Measurements from ENCODE around the gene SPAG5.

The SPAG5 gene

DNA sequence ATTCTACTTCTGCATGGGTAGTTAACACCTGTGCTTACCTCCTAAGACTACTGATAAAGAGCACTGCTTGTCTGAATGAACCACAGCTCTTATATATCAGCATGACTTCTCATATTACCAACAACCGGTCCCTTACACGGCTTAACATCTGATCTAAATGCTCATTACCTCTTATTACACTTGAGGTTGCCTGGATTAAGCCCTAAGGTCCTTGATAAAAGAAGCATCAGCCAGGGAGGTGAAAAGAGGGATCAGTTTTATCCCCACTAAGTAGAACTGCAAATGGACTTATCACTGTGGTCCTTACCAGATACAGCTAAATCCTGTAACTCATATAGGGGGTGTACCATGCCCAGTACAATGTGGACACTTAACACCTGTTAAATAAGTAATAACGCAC lies 23.4 kb upstream of the SPAG5 start:
- POLR2A ChIA-PET = no interaction called here
- TF ChIP-seq NFRKB (IDR thresholded peaks at IDR 0.05) (no peak), FOXA1 (IDR thresholded peaks at IDR 0.05) (no peak), SP1 (IDR thresholded peaks at IDR 0.05) (no peak), ARNT (IDR thresholded peaks at IDR 0.05) (no peak), FOXK2 (IDR thresholded peaks at IDR 0.05) (no peak), HDGF (IDR thresholded peaks at IDR 0.05; ENCODE audit: borderline replicate concordance) (no peak), BHLHE40 (IDR thresholded peaks at IDR 0.05; ENCODE audit: borderline replicate concordance) (no peak), ZNF384 (IDR thresholded peaks at IDR 0.05) (no peak), L3MBTL2 (conservative IDR thresholded peaks at IDR 0.05) (no peak), LEF1 (IDR thresholded peaks at IDR 0.05; ENCODE audit: borderline replicate concordance) (no peak), ELF4 (IDR thresholded peaks at IDR 0.05) (no peak), CTBP1 (IDR thresholded peaks at IDR 0.05; ENCODE audit: borderline replicate concordance) (no peak), FOXM1 (IDR thresholded peaks at IDR 0.05; ENCODE audit: borderline replicate concordance) (no peak), TARDBP (IDR thresholded peaks at IDR 0.05) (no peak), SUZ12 (IDR thresholded peaks at IDR 0.05) (no peak)
- TF ChIP-seq, protein P1, sequence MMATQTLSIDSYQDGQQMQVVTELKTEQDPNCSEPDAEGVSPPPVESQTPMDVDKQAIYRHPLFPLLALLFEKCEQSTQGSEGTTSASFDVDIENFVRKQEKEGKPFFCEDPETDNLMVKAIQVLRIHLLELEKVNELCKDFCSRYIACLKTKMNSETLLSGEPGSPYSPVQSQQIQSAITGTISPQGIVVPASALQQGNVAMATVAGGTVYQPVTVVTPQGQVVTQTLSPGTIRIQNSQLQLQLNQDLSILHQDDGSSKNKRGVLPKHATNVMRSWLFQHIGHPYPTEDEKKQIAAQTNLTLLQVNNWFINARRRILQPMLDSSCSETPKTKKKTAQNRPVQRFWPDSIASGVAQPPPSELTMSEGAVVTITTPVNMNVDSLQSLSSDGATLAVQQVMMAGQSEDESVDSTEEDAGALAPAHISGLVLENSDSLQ (IDR thresholded peaks at IDR 0.05) = no peak
- DNase-seq (ENCODE audit: extremely low spot score) = no peak
- CTCF ChIA-PET = no interaction called here

DNA sequence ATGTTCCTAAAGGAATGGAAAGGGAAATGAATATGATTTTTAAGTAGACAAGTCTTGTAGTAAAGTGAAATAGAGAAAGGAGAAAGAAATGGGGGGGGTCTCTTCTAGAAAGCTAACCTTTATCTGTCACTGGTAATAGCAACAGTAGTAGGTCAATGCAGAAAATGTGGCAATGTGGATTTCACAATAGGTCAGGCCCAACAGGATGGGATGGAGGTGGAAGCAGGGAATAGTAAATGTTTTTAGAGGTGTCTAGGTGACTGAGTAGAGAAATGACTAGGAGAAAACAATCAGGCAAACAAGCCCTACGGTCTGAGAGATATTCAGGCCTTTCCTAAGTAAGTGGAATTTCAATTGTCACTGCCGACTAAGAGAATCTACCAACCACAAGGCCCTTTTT lies 21.2 kb upstream of the SPAG5 start:
- TF ChIP-seq, protein P1 (IDR thresholded peaks at IDR 0.05) = no peak
- POLR2A ChIA-PET = no interaction called here
- CTCF ChIA-PET = interaction anchor here (0.6 to 1.0 kb wide), 3 partner anchors 9 to 68 kb away, joined by 3 read pairs; no protein-coding TSS in a partner anchor
- no peak for DNase-seq (ENCODE audit: extremely low spot score)

DNA sequence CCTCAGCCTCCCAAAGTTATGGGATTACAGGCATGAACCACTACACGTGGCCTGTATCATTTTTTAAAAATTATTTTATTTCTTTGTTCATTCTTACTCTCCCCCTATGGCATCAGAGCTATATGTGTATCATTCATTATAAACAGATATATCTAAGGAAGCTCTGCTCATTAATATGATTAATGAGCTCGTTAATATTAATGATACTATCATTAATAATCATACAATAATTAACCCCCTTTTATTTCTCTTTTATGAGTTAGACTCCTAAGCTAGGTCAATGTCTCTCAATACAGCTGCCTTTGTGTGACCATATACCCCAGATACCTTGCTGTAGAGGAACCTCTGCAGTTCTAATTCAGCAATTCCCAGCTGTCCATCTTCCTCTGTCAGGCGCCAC lies 19.6 kb upstream of the SPAG5 start:
- no peak for TF ChIP-seq HDGF (IDR thresholded peaks at IDR 0.05; ENCODE audit: borderline replicate concordance)
- TF ChIP-seq FOXA1 (IDR thresholded peaks at IDR 0.05) = no peak
- POLR2A ChIA-PET = no interaction called here
- CTCF ChIA-PET = interaction anchor here (0.6 to 1.6 kb wide), 3 partner anchors 25 to 153 kb away, joined by 3 to 5 read pairs (median 3); no protein-coding TSS in a partner anchor
- DNase-seq (ENCODE audit: extremely low spot score) = no peak

DNA sequence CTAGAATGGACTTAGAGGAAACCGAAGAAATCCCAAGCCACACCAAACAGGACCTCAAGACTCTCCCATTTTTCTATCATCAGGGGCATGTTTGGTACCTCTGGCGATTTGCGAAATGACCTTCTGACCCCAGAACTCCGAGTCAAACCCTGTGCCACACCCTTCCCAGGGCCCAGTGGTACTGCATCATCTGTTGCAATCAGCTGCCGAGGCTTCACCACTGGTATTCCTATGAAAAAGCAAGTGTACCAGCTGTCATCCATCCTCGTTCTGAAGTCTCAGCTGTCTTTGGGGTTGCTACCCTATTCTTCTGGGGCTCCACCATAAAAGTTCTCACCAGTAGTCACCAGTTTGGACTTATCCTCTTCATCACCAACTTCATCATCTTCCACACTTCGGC lies 17.5 kb upstream of the SPAG5 start:
- no peak for TF ChIP-seq CTBP1 (IDR thresholded peaks at IDR 0.05; ENCODE audit: borderline replicate concordance)
- DNase-seq (ENCODE audit: extremely low spot score) = no peak
- POLR2A ChIA-PET = interaction anchor here (0.9 kb wide), 1 partner anchor 131 kb away, joined by 3 read pairs; no protein-coding TSS in a partner anchor
- CTCF ChIA-PET = interaction anchor here (1.0 to 1.1 kb wide), 2 partner anchors 31 to 391 kb away, joined by 3 to 4 read pairs; no protein-coding TSS in a partner anchor

DNA sequence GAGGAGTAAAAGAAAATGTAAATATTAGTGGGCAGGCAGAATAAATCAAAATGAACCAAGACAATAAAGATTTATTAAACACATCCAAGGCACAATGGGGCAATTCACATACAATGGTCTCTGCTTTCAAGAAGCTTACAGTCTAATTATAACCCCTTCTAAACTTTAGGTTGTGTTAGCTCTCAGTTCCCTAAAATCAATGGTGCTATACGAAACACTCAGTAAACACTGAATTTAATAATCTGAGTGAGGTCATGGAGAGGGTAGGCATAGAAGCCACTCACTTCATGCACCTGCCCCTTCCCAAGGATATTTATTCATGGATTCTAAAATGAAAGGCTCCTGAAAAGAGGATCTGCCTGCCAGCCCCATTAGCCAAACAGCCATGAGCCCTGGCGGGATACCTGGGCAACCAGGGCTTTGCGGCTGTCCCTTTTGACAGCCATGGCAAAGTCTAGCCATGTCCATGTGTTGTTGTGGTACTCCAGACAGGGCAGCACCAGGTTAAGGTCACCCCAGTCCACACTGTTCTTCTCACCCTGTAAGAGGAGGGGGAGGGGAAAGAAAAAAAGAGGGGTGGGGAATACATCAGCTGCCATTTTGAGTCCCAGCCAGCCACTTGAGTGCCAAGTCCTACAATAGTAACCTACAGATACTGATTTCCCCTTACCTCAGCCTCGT lies 16.6 kb upstream of the SPAG5 start:
- POLR2A ChIA-PET = interaction anchor here (0.9 kb wide), 2 partner anchors 10 to 130 kb away, joined by 3 read pairs; no protein-coding TSS in a partner anchor
- DNase-seq (ENCODE audit: extremely low spot score) = no peak
- TF ChIP-seq CTBP1 (IDR thresholded peaks at IDR 0.05; ENCODE audit: borderline replicate concordance) = no peak
- no peak for TF ChIP-seq SUZ12 (IDR thresholded peaks at IDR 0.05)
- no peak for TF ChIP-seq LEF1 (IDR thresholded peaks at IDR 0.05; ENCODE audit: borderline replicate concordance)
- TF ChIP-seq L3MBTL2 (conservative IDR thresholded peaks at IDR 0.05) = no peak
- TF ChIP-seq, protein P1 (IDR thresholded peaks at IDR 0.05) = no peak
- no peak for TF ChIP-seq SP1 (IDR thresholded peaks at IDR 0.05)
- TF ChIP-seq FOXA1 (IDR thresholded peaks at IDR 0.05) = no peak
- TF ChIP-seq FOXM1 (IDR thresholded peaks at IDR 0.05; ENCODE audit: borderline replicate concordance) = no peak
- TF ChIP-seq BHLHE40 (IDR thresholded peaks at IDR 0.05; ENCODE audit: borderline replicate concordance) = no peak
- no peak for TF ChIP-seq HDGF (IDR thresholded peaks at IDR 0.05; ENCODE audit: borderline replicate concordance)
- TF ChIP-seq ELF4 (IDR thresholded peaks at IDR 0.05) = no peak
- no peak for TF ChIP-seq FOXK2 (IDR thresholded peaks at IDR 0.05)
- TF ChIP-seq NFRKB (IDR thresholded peaks at IDR 0.05) = no peak
- no peak for TF ChIP-seq ZNF384 (IDR thresholded peaks at IDR 0.05)
- TF ChIP-seq TARDBP (IDR thresholded peaks at IDR 0.05) = no peak
- CTCF ChIA-PET = interaction anchor here (1.1 kb wide), 1 partner anchor 32 kb away, joined by 4 read pairs; no protein-coding TSS in a partner anchor

DNA sequence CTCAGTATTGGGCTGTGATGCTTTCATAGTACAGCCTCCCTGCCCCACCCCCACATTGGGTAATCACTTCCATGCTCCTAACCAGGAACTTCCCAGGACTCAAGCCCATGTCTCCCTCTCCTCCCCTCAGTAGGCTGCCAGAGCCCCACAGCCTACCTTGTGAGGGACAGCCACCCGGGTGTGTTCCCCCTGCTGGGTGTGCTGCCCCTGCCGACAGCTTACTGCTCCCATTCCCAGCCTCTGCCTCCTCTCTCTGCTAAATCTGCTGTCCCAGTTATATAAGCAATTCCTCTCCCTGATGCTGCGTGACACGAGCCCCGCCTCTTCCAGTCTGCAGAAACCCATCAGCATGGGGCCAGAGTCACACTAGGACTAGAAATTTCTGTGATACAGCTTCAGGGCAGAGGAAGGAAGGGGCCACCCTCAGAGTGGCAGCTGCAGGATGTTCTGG lies 15.1 kb upstream of the SPAG5 start, which contains the start of gene RSKR:
Gene RSKR, minus strand, starts transcription at position 255 of the 451 bp plus-strand sequence. Its CDS starts 24 bp downstream, at position 231.
- ChIA-PET POLR2A (interaction anchor here (0.6 to 1.2 kb wide), 2 partner anchors 14 to 33 kb away, joined by 3 read pairs; no protein-coding TSS in a partner anchor), CTCF (interaction anchor here (0.7 to 1.4 kb wide), 3 partner anchors 26 to 375 kb away, joined by 3 to 7 read pairs (median 4); no protein-coding TSS in a partner anchor)
- TF ChIP-seq ELF4 (IDR thresholded peaks at IDR 0.05) (no peak), ARNT (IDR thresholded peaks at IDR 0.05) (no peak), LEF1 (IDR thresholded peaks at IDR 0.05; ENCODE audit: borderline replicate concordance) (no peak), FOXK2 (IDR thresholded peaks at IDR 0.05) (no peak), HDGF (IDR thresholded peaks at IDR 0.05; ENCODE audit: borderline replicate concordance) (no peak), CTBP1 (IDR thresholded peaks at IDR 0.05; ENCODE audit: borderline replicate concordance) (no peak)
- no peak for DNase-seq (ENCODE audit: extremely low spot score)

Measured in HEK293T (cell line).